GM21619 (cell line): ENCODE measurements around the gene ZIC3.

ENCODE experiments used
- ATAC-seq: cut with Tn5 transposase; IDR thresholded peaks from one replicate; pipeline ENCODE4 v1.9.1; 2021; ENCODE audit not compliant: unreplicated experiment

ZIC3 gene

GRCh38 chrX:137573324-137574101 is 7.6 kb downstream of the ZIC3 start:
- no peak for ATAC-seq

- no peak for ATAC-seq
Observed at GRCh38 chrX:137574102-137574783, 8.3 kb downstream of the ZIC3 start.

DNA sequence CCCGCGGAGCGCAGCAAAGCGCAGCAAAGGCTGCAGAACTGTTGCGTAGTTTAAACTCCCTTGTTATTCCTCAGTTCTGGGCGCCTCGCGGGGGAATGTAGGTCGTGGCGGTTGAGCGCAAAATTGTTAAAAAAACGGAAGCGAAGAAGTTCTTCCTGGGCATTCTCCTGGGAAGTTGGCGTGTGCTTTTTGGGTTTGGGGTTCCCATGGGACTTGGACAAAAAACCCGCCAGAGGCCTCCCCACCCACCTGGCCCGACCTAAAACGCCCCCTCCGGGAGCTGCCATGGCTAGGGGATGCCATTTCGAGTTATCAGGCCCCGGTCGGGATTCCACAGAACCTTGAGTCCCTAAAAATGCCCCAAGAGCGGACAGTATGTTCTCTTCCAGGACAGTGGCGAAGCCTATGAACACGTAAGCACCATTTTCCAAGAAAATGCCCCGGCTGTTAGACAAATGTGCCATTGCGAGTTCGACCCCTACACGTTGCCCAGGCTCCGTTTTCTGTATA is 8.9 kb downstream of the ZIC3 start:
- no peak for ATAC-seq

- no peak for ATAC-seq
Observed at GRCh38 chrX:137575596-137576255, 9.8 kb downstream of the ZIC3 start.

- no peak for ATAC-seq
Observed at GRCh38 chrX:137587151-137587550, 21.2 kb downstream of the ZIC3 start.

- no peak for ATAC-seq
Observed at GRCh38 chrX:137600769-137601168, 34.8 kb downstream of the ZIC3 start.
